Measurements from ENCODE around the gene ABCF2.

Gene ABCF2

GRCh38 chr7:151187409-151188251 is 39.4 kb downstream of the ABCF2 start:
- no peak overlapping the region for H3K27ac ChIP-seq (ENCODE audit: low read depth, low read length)
- H3K27me3 ChIP-seq (ENCODE audit: insufficient read depth, low read length) = no peaks in the 10 kb centered on the region; the same call in 1 of the 2 replicates
- no peaks in the 10 kb centered on the region for H3K36me3 ChIP-seq (ENCODE audit: insufficient read depth, low read length)
- H3K9me3 ChIP-seq (ENCODE audit: insufficient read depth, low read depth, low read length) = no peaks in the 10 kb centered on the region
- no peak overlapping the region for H3K4me3 ChIP-seq (ENCODE audit: low read length)
- no peak overlapping the region for H3K9ac ChIP-seq (ENCODE audit: low read depth, low read length)
- WGBS = 91% methylated on average over 22 of the region's 22 CpGs
- H3K4me1 ChIP-seq (ENCODE audit: insufficient read depth, low read length) = no peaks in the 10 kb centered on the region

DNA sequence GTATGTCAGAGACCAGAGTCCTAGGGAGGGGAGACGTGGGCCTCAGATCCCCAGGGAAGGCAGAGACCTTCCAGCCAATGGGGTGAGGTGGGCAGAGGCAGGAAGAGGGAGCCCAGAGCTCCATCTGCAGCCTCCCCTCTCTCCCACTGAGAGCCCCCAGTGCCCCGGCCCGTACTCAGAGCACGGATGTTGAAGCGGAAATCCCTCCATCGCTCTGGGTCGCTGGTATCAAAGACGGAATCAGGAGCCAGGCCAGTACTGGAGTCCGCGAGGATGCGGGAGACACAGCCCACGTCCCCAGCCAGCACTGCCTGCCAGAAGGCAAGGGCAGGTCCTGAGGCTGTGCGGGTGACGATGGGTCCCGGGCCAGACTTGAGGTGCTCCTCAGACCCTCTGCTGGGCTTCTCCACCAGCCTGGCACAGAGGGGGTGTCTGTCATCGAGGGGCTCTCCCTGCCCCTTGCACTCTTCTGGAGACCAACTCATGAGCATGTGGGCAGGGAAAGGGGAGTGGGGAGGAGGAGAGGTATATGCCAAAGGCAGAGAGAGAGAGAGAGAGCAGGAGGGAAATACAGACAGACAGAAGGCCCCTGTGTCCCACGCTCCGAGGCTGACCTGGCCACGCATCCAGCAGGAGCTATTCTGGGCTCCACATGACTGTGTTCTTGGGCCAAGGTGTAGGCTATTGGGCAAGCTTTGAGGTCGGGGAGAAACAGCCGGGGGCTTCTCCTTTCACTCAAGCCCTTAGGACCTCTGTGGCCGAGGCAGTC is 40.2 kb downstream of the ABCF2 start, which contains the start of gene ASB10:
Gene ASB10, minus strand, starts transcription at position 611 of the 769 bp plus-strand sequence. Its CDS starts 120 bp downstream, at position 491.
- 91% methylated on average over 22 of the region's 22 CpGs for WGBS
- H3K27me3 ChIP-seq (ENCODE audit: insufficient read depth, low read length) = no peaks in the 10 kb centered on the region; the same call in 1 of the 2 replicates
- no peak within 1 kb of the TSS for H3K9ac ChIP-seq (ENCODE audit: low read depth, low read length)
- no peak within 1 kb of the TSS for H3K27ac ChIP-seq (ENCODE audit: low read depth, low read length)
- H3K36me3 ChIP-seq (ENCODE audit: insufficient read depth, low read length) = no peaks in the 10 kb centered on the region
- no peaks in the 10 kb centered on the region for H3K9me3 ChIP-seq (ENCODE audit: insufficient read depth, low read depth, low read length)
- no peaks in the 10 kb centered on the region for H3K4me1 ChIP-seq (ENCODE audit: insufficient read depth, low read length)
- no peak within 1 kb of the TSS for H3K4me3 ChIP-seq (ENCODE audit: low read length)

DNA sequence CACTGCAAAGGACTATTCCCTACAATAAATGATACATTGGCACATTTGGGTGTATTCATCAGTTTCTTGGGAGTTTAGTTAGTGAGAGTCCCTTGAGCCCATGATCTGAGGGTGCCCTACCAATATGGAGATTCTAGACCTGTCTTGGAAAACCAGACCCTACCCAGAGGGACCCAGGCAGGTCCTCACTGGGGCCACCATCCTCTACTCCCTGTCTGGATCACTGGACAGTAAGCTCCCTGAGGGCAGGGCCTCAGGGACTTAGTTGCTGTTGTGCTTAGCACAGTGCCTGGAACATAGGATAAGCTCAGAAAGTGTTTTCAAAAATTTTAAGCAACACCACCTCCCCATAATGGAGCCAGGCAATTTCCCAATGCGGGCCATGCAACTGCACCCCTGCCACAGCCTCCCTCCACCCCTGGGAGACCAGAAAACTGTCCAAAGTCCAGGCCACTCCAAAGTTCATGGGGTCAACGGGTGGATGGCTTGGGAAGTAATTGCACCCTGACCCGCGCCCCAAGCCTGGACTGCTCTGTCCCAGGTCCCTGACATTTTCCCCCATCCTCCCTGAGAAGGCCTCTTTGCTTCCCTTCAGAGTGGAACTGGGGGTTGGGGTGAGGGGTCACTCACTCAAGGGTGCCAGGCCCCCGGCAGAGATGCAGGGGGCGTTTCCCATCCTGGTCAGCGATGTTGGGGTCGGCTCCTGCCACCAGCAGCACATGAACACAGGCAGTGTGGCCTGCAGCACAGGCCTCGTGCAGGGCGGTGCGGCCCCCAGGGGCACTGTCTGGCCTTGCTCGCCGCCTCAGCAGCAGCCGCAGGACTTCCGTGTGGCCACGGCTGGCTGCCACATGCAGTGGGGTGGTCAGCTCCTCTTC is 41.0 kb downstream of the ABCF2 start:
- H3K27me3 ChIP-seq (ENCODE audit: insufficient read depth, low read length) = no peaks in the 10 kb centered on the region; the same call in 1 of the 2 replicates
- no peaks in the 10 kb centered on the region for H3K9me3 ChIP-seq (ENCODE audit: insufficient read depth, low read depth, low read length)
- H3K4me1 ChIP-seq (ENCODE audit: insufficient read depth, low read length) = no peaks in the 10 kb centered on the region
- H3K27ac ChIP-seq (ENCODE audit: low read depth, low read length) = no peak overlapping the region
- no peak overlapping the region for H3K4me3 ChIP-seq (ENCODE audit: low read length)
- no peak overlapping the region for H3K9ac ChIP-seq (ENCODE audit: low read depth, low read length)
- 94% methylated on average over 16 of the region's 16 CpGs for WGBS
- no peaks in the 10 kb centered on the region for H3K36me3 ChIP-seq (ENCODE audit: insufficient read depth, low read length)

GRCh38 chr7:151181011-151181431 is 46.0 kb downstream of the ABCF2 start:
- WGBS = 91% methylated on average over 22 of the region's 22 CpGs
- Histone ChIP-seq H3K27me3 (ENCODE audit: insufficient read depth, low read length) (peaks cover 10% of the 10 kb centered on the region; the same call in 1 of the 2 replicates), H3K4me3 (ENCODE audit: low read length) (no peak overlapping the region), H3K4me1 (ENCODE audit: insufficient read depth, low read length) (peaks cover 3% of the 10 kb centered on the region; the same call in 1 of the 2 replicates), H3K36me3 (ENCODE audit: insufficient read depth, low read length) (no peaks in the 10 kb centered on the region), H3K9ac (ENCODE audit: low read depth, low read length) (no peak overlapping the region), H3K9me3 (ENCODE audit: insufficient read depth, low read depth, low read length) (no peaks in the 10 kb centered on the region), H3K27ac (ENCODE audit: low read depth, low read length) (no peak overlapping the region)

DNA sequence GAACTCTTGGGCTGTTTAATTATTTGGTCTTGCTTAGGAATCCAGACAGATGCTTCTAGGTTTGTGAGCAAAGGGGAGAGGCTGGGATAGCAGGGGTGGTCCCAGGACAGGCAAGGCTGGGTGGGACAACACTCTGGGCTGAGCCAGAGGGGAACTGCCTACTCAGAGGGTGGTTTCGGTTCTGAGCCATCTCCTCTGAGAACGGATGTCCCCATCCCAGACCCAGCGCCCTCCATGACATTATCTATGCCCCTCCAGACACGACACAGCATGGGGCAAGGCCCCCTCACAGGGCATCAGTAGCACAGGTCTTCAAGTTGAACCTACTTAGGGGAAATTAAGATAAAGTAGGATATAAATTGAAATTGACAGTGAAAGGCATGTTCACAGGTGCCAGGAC is 47.1 kb downstream of the ABCF2 start:
- WGBS = 79% methylated on average over 4 of the region's 4 CpGs
- peaks cover 21% of the 10 kb centered on the region for H3K27me3 ChIP-seq (ENCODE audit: insufficient read depth, low read length)
- H3K4me1 ChIP-seq (ENCODE audit: insufficient read depth, low read length) = peaks cover 3% of the 10 kb centered on the region; the same call in 1 of the 2 replicates
- H3K4me3 ChIP-seq (ENCODE audit: low read length) = no peak overlapping the region
- no peak overlapping the region for H3K9ac ChIP-seq (ENCODE audit: low read depth, low read length)
- H3K27ac ChIP-seq (ENCODE audit: low read depth, low read length) = no peak overlapping the region
- H3K9me3 ChIP-seq (ENCODE audit: insufficient read depth, low read depth, low read length) = no peaks in the 10 kb centered on the region
- H3K36me3 ChIP-seq (ENCODE audit: insufficient read depth, low read length) = no peaks in the 10 kb centered on the region

- Histone ChIP-seq H3K9ac (ENCODE audit: low read depth, low read length) (no peak overlapping the region), H3K4me1 (ENCODE audit: insufficient read depth, low read length) (peaks cover 3% of the 10 kb centered on the region; the same call in 1 of the 2 replicates), H3K27me3 (ENCODE audit: insufficient read depth, low read length) (peaks cover 26% of the 10 kb centered on the region), H3K4me3 (ENCODE audit: low read length) (no peak overlapping the region), H3K9me3 (ENCODE audit: insufficient read depth, low read depth, low read length) (no peaks in the 10 kb centered on the region), H3K36me3 (ENCODE audit: insufficient read depth, low read length) (no peaks in the 10 kb centered on the region), H3K27ac (ENCODE audit: low read depth, low read length) (no peak overlapping the region)
- 95% methylated on average over 8 of the region's 8 CpGs for WGBS
These were observed 47.6 kb downstream of the ABCF2 start for GRCh38 chr7:151179287-151179860.

- WGBS = 84% methylated on average over 2 of the region's 2 CpGs
- H3K27ac ChIP-seq (ENCODE audit: low read depth, low read length) = no peak overlapping the region
- H3K27me3 ChIP-seq (ENCODE audit: insufficient read depth, low read length) = peaks cover 31% of the 10 kb centered on the region
These were observed 48.2 kb downstream of the ABCF2 start for GRCh38 chr7:151178831-151179230.

DNA sequence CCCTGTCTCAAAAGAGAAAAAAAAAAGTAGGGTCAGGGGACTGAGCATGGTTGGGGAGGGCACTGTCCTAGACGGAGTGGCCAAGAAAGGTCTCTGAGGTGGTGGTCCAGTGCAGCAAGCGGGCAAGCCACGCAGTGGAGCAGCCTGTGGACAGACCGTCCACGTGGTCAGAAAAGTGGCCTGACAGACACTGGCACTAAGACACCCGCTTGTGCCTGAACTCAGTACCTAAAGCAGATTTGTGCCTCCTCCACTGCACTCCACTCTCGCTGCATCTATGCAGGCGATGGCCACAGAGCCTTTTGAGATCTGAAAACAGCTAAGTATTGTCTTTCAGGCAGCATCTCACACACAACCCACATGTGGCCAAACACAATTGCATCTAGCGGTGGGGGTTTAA is 48.8 kb downstream of the ABCF2 start:
- Histone ChIP-seq H3K9me3 (ENCODE audit: insufficient read depth, low read depth, low read length) (no peaks in the 10 kb centered on the region), H3K9ac (ENCODE audit: low read depth, low read length) (no peak overlapping the region), H3K4me1 (ENCODE audit: insufficient read depth, low read length) (peaks cover 3% of the 10 kb centered on the region; the same call in 1 of the 2 replicates), H3K36me3 (ENCODE audit: insufficient read depth, low read length) (no peaks in the 10 kb centered on the region), H3K27me3 (ENCODE audit: insufficient read depth, low read length) (peaks cover 37% of the 10 kb centered on the region), H3K27ac (ENCODE audit: low read depth, low read length) (no peak overlapping the region), H3K4me3 (ENCODE audit: low read length) (no peak overlapping the region)
- 92% methylated on average over 9 of the region's 9 CpGs for WGBS

More at GRCh38 chr7:151178831-151179230, 48.2 kb downstream of the ABCF2 start:
- Histone ChIP-seq H3K9ac (ENCODE audit: low read depth, low read length) (no peak overlapping the region), H3K9me3 (ENCODE audit: insufficient read depth, low read depth, low read length) (no peaks in the 10 kb centered on the region), H3K4me1 (ENCODE audit: insufficient read depth, low read length) (peaks cover 3% of the 10 kb centered on the region; the same call in 1 of the 2 replicates), H3K4me3 (ENCODE audit: low read length) (no peak overlapping the region), H3K36me3 (ENCODE audit: insufficient read depth, low read length) (no peaks in the 10 kb centered on the region)

DNA sequence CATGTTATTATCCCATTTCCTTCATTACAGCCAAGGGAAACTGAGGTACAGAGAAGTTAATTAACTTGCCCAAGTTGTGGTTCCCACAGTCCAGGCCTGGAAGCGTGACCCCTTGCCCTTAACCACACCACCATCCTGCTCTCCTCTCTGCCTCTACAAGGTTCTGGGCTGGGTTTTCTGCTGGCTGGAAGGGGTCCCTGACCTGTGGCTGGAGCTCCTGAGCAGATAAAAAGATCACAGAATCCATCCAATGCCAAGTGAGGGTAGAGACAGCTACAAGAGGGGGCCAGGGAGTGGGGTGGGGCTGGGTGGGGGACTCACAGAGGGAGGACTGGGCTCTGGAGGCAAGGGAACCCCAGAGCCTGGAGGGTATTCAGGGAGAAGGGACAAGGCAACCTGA is 49.7 kb downstream of the ABCF2 start:
- no peak overlapping the region for H3K27ac ChIP-seq (ENCODE audit: low read depth, low read length)
- H3K36me3 ChIP-seq (ENCODE audit: insufficient read depth, low read length) = no peaks in the 10 kb centered on the region
- H3K9me3 ChIP-seq (ENCODE audit: insufficient read depth, low read depth, low read length) = no peaks in the 10 kb centered on the region
- H3K4me1 ChIP-seq (ENCODE audit: insufficient read depth, low read length) = peaks cover 3% of the 10 kb centered on the region; the same call in 1 of the 2 replicates
- WGBS = 84% methylated on average over 1 of the region's 1 CpG
- no peak overlapping the region for H3K9ac ChIP-seq (ENCODE audit: low read depth, low read length)
- peaks cover 44% of the 10 kb centered on the region for H3K27me3 ChIP-seq (ENCODE audit: insufficient read depth, low read length)
- H3K4me3 ChIP-seq (ENCODE audit: low read length) = no peak overlapping the region

DNA sequence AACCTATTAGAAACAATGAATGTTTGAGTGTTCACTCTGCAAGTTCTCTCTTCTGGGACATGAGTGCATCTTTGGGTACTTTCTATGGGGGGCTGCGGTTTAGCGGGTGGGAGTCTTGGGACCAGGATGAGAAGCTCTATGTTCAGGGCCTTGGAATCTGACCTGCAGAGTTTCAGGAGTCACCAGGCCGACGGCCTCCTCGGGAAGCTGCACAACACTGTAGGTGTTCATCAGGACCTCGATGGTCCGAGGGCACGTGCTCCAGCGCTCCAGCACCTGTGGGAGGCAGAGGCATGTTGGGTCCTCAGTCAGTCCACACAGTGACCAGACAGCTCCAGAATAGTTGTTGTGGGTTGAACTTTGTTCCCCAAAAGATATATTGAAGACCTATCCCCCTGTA is 50.6 kb downstream of the ABCF2 start:
- Histone ChIP-seq H3K27ac (ENCODE audit: low read depth, low read length) (no peak overlapping the region), H3K9me3 (ENCODE audit: insufficient read depth, low read depth, low read length) (no peaks in the 10 kb centered on the region), H3K9ac (ENCODE audit: low read depth, low read length) (no peak overlapping the region), H3K36me3 (ENCODE audit: insufficient read depth, low read length) (no peaks in the 10 kb centered on the region), H3K4me3 (ENCODE audit: low read length) (no peak overlapping the region; the same call in 1 of the 2 replicates), H3K27me3 (ENCODE audit: insufficient read depth, low read length) (peaks cover 52% of the 10 kb centered on the region), H3K4me1 (ENCODE audit: insufficient read depth, low read length) (peaks cover 3% of the 10 kb centered on the region; the same call in 1 of the 2 replicates)
- 93% methylated on average over 9 of the region's 9 CpGs for WGBS
